CD4-positive, alpha-beta T cell (primary cell): ENCODE data around the gene PAFAH2. TPM values are rescaled to one million over a fixed set of nuclear protein-coding genes. Genes with fewer than 3 reads are reported as not detected.
"Not testable (repeated sequence)": the region's sequence is repeated elsewhere in the genome, so short reads cannot be mapped to it uniquely, and the experiment has no call there.

Experiments
- ATAC-seq: fragments of 200-7000 bp; cut with Tn5 transposase; one replicate; pipeline ENCODE4 v1.10.0; 2022; ENCODE audit warnings: mild to moderate bottlenecking; ENCODE audit not compliant: poor library complexity
- CTCF ChIA-PET: fragments of 350-600 bp; sonication (Branson Sonifier 250); formaldehyde crosslinking; loops from one replicate; lab custom pipeline; 2021; ENCODE audit warnings: antibody characterized with exemption, inconsistent platforms; lab: Charles Lee
- POLR2A ChIA-PET: fragments of 350-600 bp; sonication (Branson Sonifier 250); formaldehyde crosslinking; loops from one replicate; lab custom pipeline; 2021; ENCODE audit warnings: antibody characterized with exemption, inconsistent platforms; lab: Charles Lee
- DNase-seq, 14 experiments: peaks; one replicate each; pipeline ENCODE4 v3.0.0-alpha.2; 2013 to 2020; ENCODE audit warnings: mixed read lengths in 2 of 14
- H3K27ac ChIP-seq, 2 donors: one replicate each; pipeline versions ENCODE4 v1.5.1 to v1.7.0; 2013; ENCODE audit warnings: low read length in 2 of 2, low read depth in 1 of 2, mild to moderate bottlenecking in 1 of 2
- H3K27me3 ChIP-seq, 2 experiments: 1 replicate in 1 of 2; 2 replicates in 1 of 2; pipeline versions ENCODE4 v1.6.1 to v1.7.0; 2013; ENCODE audit warnings: low read length in 2 of 2, control low read depth in 1 of 2, mild to moderate bottlenecking in 1 of 2, moderate library complexity in 1 of 2; ENCODE audit not compliant: insufficient read depth in 2 of 2, control insufficient read depth in 1 of 2
- H3K36me3 ChIP-seq: one replicate; pipeline ENCODE4 v1.6.1; 2013; ENCODE audit warnings: low read length, control low read depth; ENCODE audit not compliant: insufficient read depth
- H3K4me1 ChIP-seq: one replicate; pipeline ENCODE4 v1.6.1; 2013; ENCODE audit warnings: low read length, control low read depth; ENCODE audit not compliant: insufficient read depth
- H3K4me3 ChIP-seq: one replicate; pipeline ENCODE4 v1.5.1; 2013; ENCODE audit warnings: mild to moderate bottlenecking, low read length, moderate library complexity
- H3K9me3 ChIP-seq, 2 experiments: 1 replicate in 1 of 2; 2 replicates in 1 of 2; pipeline versions ENCODE4 v1.6.1 to v1.7.0; 2013; ENCODE audit warnings: low read length in 2 of 2, mild to moderate bottlenecking in 2 of 2, control low read depth in 1 of 2, moderate library complexity in 1 of 2; ENCODE audit not compliant: control insufficient read depth in 1 of 2, insufficient read depth in 1 of 2
- H3K27ac Mint-ChIP-seq: one replicate; pipeline ENCODE4 v1.8.0; 2020; ENCODE audit warnings: mixed read lengths
- H3K27me3 Mint-ChIP-seq: one replicate; pipeline ENCODE4 v1.8.0; 2021; ENCODE audit warnings: mixed read lengths
- H3K36me3 Mint-ChIP-seq: one replicate; pipeline ENCODE4 v1.8.0; 2021; ENCODE audit warnings: low read depth, mixed read lengths
- H3K4me1 Mint-ChIP-seq: one replicate; pipeline ENCODE4 v1.8.0; 2021; ENCODE audit warnings: low read depth, mixed read lengths
- H3K4me3 Mint-ChIP-seq: one replicate; pipeline ENCODE4 v1.8.0; 2020; ENCODE audit warnings: mild to moderate bottlenecking, mixed read lengths
- H3K9me3 Mint-ChIP-seq: one replicate; pipeline ENCODE4 v1.8.0; 2020; ENCODE audit warnings: mixed read lengths
- CTCF ChIP-seq: fragments of 200-600 bp; IDR thresholded peaks from one replicate; pipeline ENCODE4 v1.8.0; 2022; ENCODE audit warnings: antibody characterized with exemption, mild to moderate bottlenecking
- intact Hi-C, 2 experiments: fragments of 100-400 bp; cut with DNase I in 1 of 2; cut with micrococcal nuclease in 1 of 2; formaldehyde crosslinking; loops; one replicate each; pipeline versions ENCODE4 v1.15.1 to v1.9.0; 2023 to 2025; cut with DNase I, micrococcal nuclease
- total RNA-seq, 174 experiments: library from RNA in 2 of 174; stranded (reverse) in 2 of 174; gene quantifications; one replicate each; pipeline ENCODE4 v1.2.3 and lab custom pipeline; 2021 to 2026

The PAFAH2 gene
- total RNA-seq, 2 experiments from 2014 or later, result 7.9 to 8.1 TPM

GRCh38 chr1:25936947-25937346 lies 60.9 kb downstream of the PAFAH2 start:
- POLR2A ChIA-PET, result no interaction called here
- Histone ChIP-seq H3K27me3 (no peaks in the 10 kb centered on the region), H3K9me3 (no peaks in the 10 kb centered on the region), H3K36me3 (no peaks in the 10 kb centered on the region), H3K27ac (no peak overlapping the region), H3K4me3 (no peak overlapping the region), H3K4me1 (no peaks in the 10 kb centered on the region)
- Mint-ChIP-seq H3K36me3 (no peaks in the 10 kb centered on the region), H3K4me1 (no peaks in the 10 kb centered on the region), H3K4me3 (no peak overlapping the region), H3K9me3 (no peaks in the 10 kb centered on the region), H3K27ac (no peak overlapping the region), H3K27me3 (no peaks in the 10 kb centered on the region)
- ATAC-seq (no peak), DNase-seq (no peak)
- intact Hi-C loops, result no loop called here
- CTCF ChIA-PET, result no interaction called here
- TF ChIP-seq CTCF, result no peak

- ChIA-PET CTCF (no interaction called here), POLR2A (no interaction called here)
- DNase-seq (no peak), ATAC-seq (no peak)
- no peak overlapping the region for H3K4me3 Mint-ChIP-seq
- Histone ChIP-seq H3K27ac (no peak overlapping the region), H3K36me3 (no peaks in the 10 kb centered on the region), H3K4me1 (no peaks in the 10 kb centered on the region), H3K27me3 (no peaks in the 10 kb centered on the region), H3K4me3 (no peak overlapping the region), H3K9me3 (no peaks in the 10 kb centered on the region)
- no peaks in the 10 kb centered on the region for H3K4me1 Mint-ChIP-seq
- no peaks in the 10 kb centered on the region for H3K9me3 Mint-ChIP-seq
- no peaks in the 10 kb centered on the region for H3K36me3 Mint-ChIP-seq
- no peaks in the 10 kb centered on the region for H3K27me3 Mint-ChIP-seq
- no peak for TF ChIP-seq CTCF
- no peak overlapping the region for H3K27ac Mint-ChIP-seq
- intact Hi-C loops, result no loop called here
These were observed 64.1 kb downstream of the PAFAH2 start for GRCh38 chr1:25933479-25934365.

- H3K36me3 ChIP-seq, H3K27me3 Mint-ChIP-seq, H3K9me3 ChIP-seq, H3K27me3 ChIP-seq, H3K4me3 Mint-ChIP-seq, H3K27ac ChIP-seq, H3K9me3 Mint-ChIP-seq, H3K4me1 ChIP-seq, H3K27ac Mint-ChIP-seq, POLR2A ChIA-PET, DNase-seq, H3K4me1 Mint-ChIP-seq, CTCF ChIA-PET, H3K36me3 Mint-ChIP-seq, H3K4me3 ChIP-seq, ATAC-seq, intact Hi-C loops: not testable (repeated sequence)
These were observed 65.0 kb downstream of the PAFAH2 start for GRCh38 chr1:25932811-25933400.
